ENCODE measurements around the gene SPATA17.

GRCh38 chr1:217881131-217881543 lies 250.0 kb downstream of the SPATA17 start:
- TF ChIP-seq, protein P1, sequence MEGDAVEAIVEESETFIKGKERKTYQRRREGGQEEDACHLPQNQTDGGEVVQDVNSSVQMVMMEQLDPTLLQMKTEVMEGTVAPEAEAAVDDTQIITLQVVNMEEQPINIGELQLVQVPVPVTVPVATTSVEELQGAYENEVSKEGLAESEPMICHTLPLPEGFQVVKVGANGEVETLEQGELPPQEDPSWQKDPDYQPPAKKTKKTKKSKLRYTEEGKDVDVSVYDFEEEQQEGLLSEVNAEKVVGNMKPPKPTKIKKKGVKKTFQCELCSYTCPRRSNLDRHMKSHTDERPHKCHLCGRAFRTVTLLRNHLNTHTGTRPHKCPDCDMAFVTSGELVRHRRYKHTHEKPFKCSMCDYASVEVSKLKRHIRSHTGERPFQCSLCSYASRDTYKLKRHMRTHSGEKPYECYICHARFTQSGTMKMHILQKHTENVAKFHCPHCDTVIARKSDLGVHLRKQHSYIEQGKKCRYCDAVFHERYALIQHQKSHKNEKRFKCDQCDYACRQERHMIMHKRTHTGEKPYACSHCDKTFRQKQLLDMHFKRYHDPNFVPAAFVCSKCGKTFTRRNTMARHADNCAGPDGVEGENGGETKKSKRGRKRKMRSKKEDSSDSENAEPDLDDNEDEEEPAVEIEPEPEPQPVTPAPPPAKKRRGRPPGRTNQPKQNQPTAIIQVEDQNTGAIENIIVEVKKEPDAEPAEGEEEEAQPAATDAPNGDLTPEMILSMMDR (conservative IDR thresholded peaks at IDR 0.05; ENCODE audit: low read depth, low read length), result no peak
- TF ChIP-seq EZH2 (IDR thresholded peaks at IDR 0.05; ENCODE audit: borderline replicate concordance, low read depth, low read length, poor library complexity, severe bottlenecking), result no peak

Data from A673 (cell line).